ENCODE measurements around the gene KIF26A. TPM values are rescaled to one million over a fixed set of nuclear protein-coding genes. Genes with fewer than 3 reads are reported as not detected.

The KIF26A gene
- total RNA-seq, 1 experiment from 2014 or later, result 5.5 TPM

- CTCF ChIA-PET, result interaction anchor here (0.6 kb wide), 1 partner anchor 21 kb away, joined by 4 read pairs; no protein-coding TSS in a partner anchor
- Mint-ChIP-seq H3K27me3 (ENCODE audit: insufficient read depth, unreplicated experiment) (peaks cover 3% of the 10 kb centered on the region), H3K27ac (ENCODE audit: unreplicated experiment) (no peak overlapping the region), H3K36me3 (ENCODE audit: insufficient read depth, unreplicated experiment) (peaks cover 6% of the 10 kb centered on the region), H3K4me1 (ENCODE audit: low read depth, unreplicated experiment) (no peaks in the 10 kb centered on the region), H3K9me3 (ENCODE audit: unreplicated experiment) (no peaks in the 10 kb centered on the region), H3K4me3 (ENCODE audit: unreplicated experiment) (no peak overlapping the region)
- intact Hi-C loops (cut with micrococcal nuclease; ENCODE audit: unreplicated experiment), result no loop called here
- Histone ChIP-seq H3K36me3 (ENCODE audit: control insufficient read depth, insufficient read depth, low read length) (no peaks in the 10 kb centered on the region), H3K27me3 (replicated peaks; ENCODE audit: control insufficient read depth, insufficient read depth, low read length) (no peaks in the 10 kb centered on the region), H3K4me3 (ENCODE audit: low read depth, low read length) (no peak overlapping the region), H3K9me3 (no peaks in the 10 kb centered on the region), H3K4me1 (no peaks in the 10 kb centered on the region)
- POLR2A ChIA-PET, result no interaction called here
- BruUV-seq (replicated peaks), result no TSS peak
- no peak for DNase-seq
- TF ChIP-seq, protein P1, sequence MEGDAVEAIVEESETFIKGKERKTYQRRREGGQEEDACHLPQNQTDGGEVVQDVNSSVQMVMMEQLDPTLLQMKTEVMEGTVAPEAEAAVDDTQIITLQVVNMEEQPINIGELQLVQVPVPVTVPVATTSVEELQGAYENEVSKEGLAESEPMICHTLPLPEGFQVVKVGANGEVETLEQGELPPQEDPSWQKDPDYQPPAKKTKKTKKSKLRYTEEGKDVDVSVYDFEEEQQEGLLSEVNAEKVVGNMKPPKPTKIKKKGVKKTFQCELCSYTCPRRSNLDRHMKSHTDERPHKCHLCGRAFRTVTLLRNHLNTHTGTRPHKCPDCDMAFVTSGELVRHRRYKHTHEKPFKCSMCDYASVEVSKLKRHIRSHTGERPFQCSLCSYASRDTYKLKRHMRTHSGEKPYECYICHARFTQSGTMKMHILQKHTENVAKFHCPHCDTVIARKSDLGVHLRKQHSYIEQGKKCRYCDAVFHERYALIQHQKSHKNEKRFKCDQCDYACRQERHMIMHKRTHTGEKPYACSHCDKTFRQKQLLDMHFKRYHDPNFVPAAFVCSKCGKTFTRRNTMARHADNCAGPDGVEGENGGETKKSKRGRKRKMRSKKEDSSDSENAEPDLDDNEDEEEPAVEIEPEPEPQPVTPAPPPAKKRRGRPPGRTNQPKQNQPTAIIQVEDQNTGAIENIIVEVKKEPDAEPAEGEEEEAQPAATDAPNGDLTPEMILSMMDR (IDR thresholded peaks at IDR 0.05; ENCODE audit: insufficient read depth in 1 of 2, low read depth in 1 of 2, low read length in 1 of 2, severe bottlenecking in 1 of 2, unreplicated experiment in 1 of 2), result no peak
Measured at GRCh38 chr14:104095426-104096310, 42.7 kb upstream of the KIF26A start.

DNA sequence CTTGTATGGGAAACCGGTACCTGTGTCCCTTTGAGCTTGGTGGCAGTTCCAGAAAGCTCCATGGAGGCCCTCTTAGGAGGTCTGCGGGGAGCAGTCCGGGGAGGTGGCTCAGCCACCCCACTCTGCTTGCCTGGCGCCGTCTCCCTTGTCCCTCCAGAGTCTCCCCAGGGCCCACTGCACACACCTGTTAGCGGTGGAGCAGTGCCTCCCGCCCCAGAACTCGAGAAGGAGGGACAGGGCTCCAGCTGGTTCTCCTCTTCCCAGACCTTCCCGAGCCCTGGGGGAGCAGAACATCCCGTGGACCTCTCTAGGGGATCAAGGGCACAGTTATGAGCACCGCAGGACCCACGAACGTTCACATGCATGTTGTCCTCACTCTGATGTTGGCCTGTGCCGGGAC lies 42.1 kb upstream of the KIF26A start:
- intact Hi-C loops (cut with micrococcal nuclease; ENCODE audit: unreplicated experiment), result no loop called here
- Mint-ChIP-seq H3K27me3 (ENCODE audit: insufficient read depth, unreplicated experiment) (peaks cover 3% of the 10 kb centered on the region), H3K27ac (ENCODE audit: unreplicated experiment) (no peak overlapping the region), H3K9me3 (ENCODE audit: unreplicated experiment) (no peaks in the 10 kb centered on the region), H3K4me1 (ENCODE audit: low read depth, unreplicated experiment) (no peaks in the 10 kb centered on the region), H3K36me3 (ENCODE audit: insufficient read depth, unreplicated experiment) (peaks cover 6% of the 10 kb centered on the region), H3K4me3 (ENCODE audit: unreplicated experiment) (no peak overlapping the region)
- Histone ChIP-seq H3K36me3 (ENCODE audit: control insufficient read depth, insufficient read depth, low read length) (no peaks in the 10 kb centered on the region), H3K4me3 (ENCODE audit: low read depth, low read length) (no peak overlapping the region), H3K27me3 (replicated peaks; ENCODE audit: control insufficient read depth, insufficient read depth, low read length) (no peaks in the 10 kb centered on the region), H3K9me3 (no peaks in the 10 kb centered on the region), H3K4me1 (no peaks in the 10 kb centered on the region)
- POLR2A ChIA-PET, result no interaction called here
- CTCF ChIA-PET, result interaction anchor here (0.6 to 1.1 kb wide), 2 partner anchors 21 kb away, joined by 4 read pairs; no protein-coding TSS in a partner anchor
- TF ChIP-seq, protein P1 (IDR thresholded peaks at IDR 0.05; ENCODE audit: insufficient read depth in 1 of 2, low read depth in 1 of 2, low read length in 1 of 2, severe bottlenecking in 1 of 2, unreplicated experiment in 1 of 2), result no peak
- no peak for DNase-seq
- BruUV-seq (replicated peaks), result no TSS peak

DNA sequence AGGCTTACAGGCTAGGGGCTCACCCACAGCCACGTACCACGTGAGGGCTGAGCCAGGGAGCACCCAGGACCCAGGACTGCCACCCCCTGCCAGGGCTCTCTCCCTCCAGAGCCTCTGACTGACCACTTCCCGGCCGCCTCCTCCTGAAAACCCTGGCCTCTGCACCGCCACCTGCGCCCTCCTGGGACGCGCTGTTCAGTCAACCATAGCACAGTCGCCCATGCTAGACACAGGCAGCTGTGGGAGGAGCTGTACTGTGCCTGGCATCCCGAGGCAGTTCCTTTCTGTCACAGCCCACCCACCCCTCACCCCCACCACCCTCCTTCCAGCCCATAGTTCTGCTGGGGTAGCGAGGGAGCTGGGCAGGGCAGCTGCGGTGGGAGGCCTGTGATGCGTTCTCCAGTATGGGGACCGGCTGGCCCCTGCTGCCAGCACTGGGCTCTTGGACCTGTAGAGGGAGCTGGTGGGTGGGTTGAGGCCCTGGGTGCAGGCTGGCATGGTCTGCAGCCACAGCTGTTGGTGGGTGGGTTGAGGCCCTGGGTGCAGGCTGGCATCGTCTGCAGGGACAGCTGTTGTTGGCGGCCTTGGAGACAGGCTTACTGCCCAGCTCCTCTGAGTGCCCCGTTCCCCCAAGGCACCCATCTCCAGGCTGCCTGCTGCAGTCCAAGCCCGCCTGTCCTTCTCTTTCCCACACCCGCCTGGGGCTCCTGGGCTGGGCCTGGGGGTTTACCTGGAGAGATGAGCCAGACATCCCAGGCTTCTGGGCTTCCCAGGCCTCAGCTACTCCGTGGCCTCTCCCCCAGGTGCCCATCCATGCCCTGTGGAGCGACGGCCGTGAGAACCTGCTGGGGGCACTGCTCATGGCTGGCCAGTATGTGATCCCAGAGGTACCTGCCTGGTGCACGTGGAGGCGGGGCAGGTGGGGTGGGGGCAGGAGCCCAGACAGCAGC lies 41.4 kb upstream of the KIF26A start:
- no peaks in the 10 kb centered on the region for H3K9me3 ChIP-seq
- no peak overlapping the region for H3K4me3 Mint-ChIP-seq (ENCODE audit: unreplicated experiment)
- TF ChIP-seq, protein P1 (IDR thresholded peaks at IDR 0.05; ENCODE audit: insufficient read depth in 1 of 2, low read depth in 1 of 2, low read length in 1 of 2, severe bottlenecking in 1 of 2, unreplicated experiment in 1 of 2), result no peak
- H3K27ac Mint-ChIP-seq (ENCODE audit: unreplicated experiment), result no peak overlapping the region
- intact Hi-C loops (cut with micrococcal nuclease; ENCODE audit: unreplicated experiment), result no loop called here
- H3K36me3 ChIP-seq (ENCODE audit: control insufficient read depth, insufficient read depth, low read length), result no peaks in the 10 kb centered on the region
- peaks cover 6% of the 10 kb centered on the region for H3K36me3 Mint-ChIP-seq (ENCODE audit: insufficient read depth, unreplicated experiment)
- no TSS peak for BruUV-seq (replicated peaks)
- no peaks in the 10 kb centered on the region for H3K4me1 Mint-ChIP-seq (ENCODE audit: low read depth, unreplicated experiment)
- no peaks in the 10 kb centered on the region for H3K9me3 Mint-ChIP-seq (ENCODE audit: unreplicated experiment)
- no peaks in the 10 kb centered on the region for H3K27me3 ChIP-seq (replicated peaks; ENCODE audit: control insufficient read depth, insufficient read depth, low read length)
- H3K27me3 Mint-ChIP-seq (ENCODE audit: insufficient read depth, unreplicated experiment), result peaks cover 3% of the 10 kb centered on the region
- POLR2A ChIA-PET, result no interaction called here
- H3K4me3 ChIP-seq (ENCODE audit: low read depth, low read length), result no peak overlapping the region
- CTCF ChIA-PET, result interaction anchor here (0.6 to 1.1 kb wide), 6 partner anchors 16 to 546 kb away, joined by 4 to 6 read pairs (median 4); no protein-coding TSS in a partner anchor
- no peaks in the 10 kb centered on the region for H3K4me1 ChIP-seq
- no peak for DNase-seq
